ENCODE measurements around the gene RUNX2. TPM values are rescaled to one million over a fixed set of nuclear protein-coding genes. Genes with fewer than 3 reads are reported as not detected.

The RUNX2 gene
- total RNA-seq, 1 experiment from 2014 or later: 9.3 TPM

DNA sequence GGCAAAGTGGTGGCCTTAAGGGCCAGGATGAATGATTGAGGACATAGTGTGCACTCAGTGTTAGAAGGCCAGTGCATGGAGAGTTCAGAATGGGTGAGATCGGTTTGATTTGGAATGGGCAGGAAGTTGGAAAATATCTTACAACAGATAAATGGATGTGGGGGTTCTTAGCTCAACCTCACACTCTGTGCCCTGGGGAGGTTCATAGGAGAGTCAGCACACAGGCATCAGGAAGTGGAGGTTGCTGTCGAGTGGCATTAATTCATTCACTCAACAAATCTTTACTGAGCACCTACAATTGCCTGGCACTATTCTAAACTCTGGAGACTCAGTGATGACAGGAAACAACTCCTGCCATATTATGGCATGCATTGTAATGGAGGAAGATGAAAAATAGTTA, 363.3 kb downstream of the RUNX2 start:
- BruUV-seq (replicated peaks): no TSS peak
- H3K4me3 Mint-ChIP-seq (ENCODE audit: unreplicated experiment): no peak overlapping the region
- ChIA-PET CTCF (no interaction called here), POLR2A (no interaction called here)
- DNase-seq (ENCODE audit: unreplicated experiment): no peak
- intact Hi-C loops (cut with micrococcal nuclease): no loop called here
- H3K9me3 Mint-ChIP-seq (ENCODE audit: unreplicated experiment): peaks cover 5% of the 10 kb centered on the region
- H3K36me3 Mint-ChIP-seq (ENCODE audit: insufficient read depth, unreplicated experiment): no peaks in the 10 kb centered on the region
- TF ChIP-seq, protein P1, sequence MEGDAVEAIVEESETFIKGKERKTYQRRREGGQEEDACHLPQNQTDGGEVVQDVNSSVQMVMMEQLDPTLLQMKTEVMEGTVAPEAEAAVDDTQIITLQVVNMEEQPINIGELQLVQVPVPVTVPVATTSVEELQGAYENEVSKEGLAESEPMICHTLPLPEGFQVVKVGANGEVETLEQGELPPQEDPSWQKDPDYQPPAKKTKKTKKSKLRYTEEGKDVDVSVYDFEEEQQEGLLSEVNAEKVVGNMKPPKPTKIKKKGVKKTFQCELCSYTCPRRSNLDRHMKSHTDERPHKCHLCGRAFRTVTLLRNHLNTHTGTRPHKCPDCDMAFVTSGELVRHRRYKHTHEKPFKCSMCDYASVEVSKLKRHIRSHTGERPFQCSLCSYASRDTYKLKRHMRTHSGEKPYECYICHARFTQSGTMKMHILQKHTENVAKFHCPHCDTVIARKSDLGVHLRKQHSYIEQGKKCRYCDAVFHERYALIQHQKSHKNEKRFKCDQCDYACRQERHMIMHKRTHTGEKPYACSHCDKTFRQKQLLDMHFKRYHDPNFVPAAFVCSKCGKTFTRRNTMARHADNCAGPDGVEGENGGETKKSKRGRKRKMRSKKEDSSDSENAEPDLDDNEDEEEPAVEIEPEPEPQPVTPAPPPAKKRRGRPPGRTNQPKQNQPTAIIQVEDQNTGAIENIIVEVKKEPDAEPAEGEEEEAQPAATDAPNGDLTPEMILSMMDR (IDR thresholded peaks at IDR 0.05; ENCODE audit: unreplicated experiment): no peak
- no peaks in the 10 kb centered on the region for H3K27me3 Mint-ChIP-seq (ENCODE audit: insufficient read depth, unreplicated experiment)
- H3K27ac Mint-ChIP-seq (ENCODE audit: low read depth, unreplicated experiment): no peak overlapping the region
- peaks cover 10% of the 10 kb centered on the region for H3K4me1 Mint-ChIP-seq (ENCODE audit: insufficient read depth, unreplicated experiment)

DNA sequence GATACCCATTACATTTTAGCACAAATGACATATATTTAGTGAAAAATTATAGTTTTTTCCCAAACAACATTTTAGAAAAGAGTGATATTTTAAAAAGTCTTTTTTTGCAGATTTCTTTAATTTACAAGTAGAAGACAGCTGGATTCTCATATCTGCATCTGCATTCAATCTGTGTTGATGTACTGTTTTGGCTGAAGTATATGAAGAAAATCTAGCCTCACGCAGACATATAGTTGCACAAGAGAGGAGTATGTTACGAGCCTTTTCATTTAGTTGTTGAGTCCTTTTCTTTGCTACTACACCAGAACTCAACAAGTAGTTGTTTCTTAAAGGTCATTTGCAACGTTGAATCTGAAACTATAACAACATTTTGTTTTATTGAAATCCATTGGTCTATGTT, 363.9 kb downstream of the RUNX2 start:
- no peaks in the 10 kb centered on the region for H3K27me3 Mint-ChIP-seq (ENCODE audit: insufficient read depth, unreplicated experiment)
- no TSS peak for BruUV-seq (replicated peaks)
- H3K27ac Mint-ChIP-seq (ENCODE audit: low read depth, unreplicated experiment): no peak overlapping the region
- H3K4me3 Mint-ChIP-seq (ENCODE audit: unreplicated experiment): no peak overlapping the region
- CTCF ChIA-PET: no interaction called here
- H3K36me3 Mint-ChIP-seq (ENCODE audit: insufficient read depth, unreplicated experiment): no peaks in the 10 kb centered on the region
- intact Hi-C loops (cut with micrococcal nuclease): no loop called here
- H3K4me1 Mint-ChIP-seq (ENCODE audit: insufficient read depth, unreplicated experiment): peaks cover 16% of the 10 kb centered on the region
- POLR2A ChIA-PET: no interaction called here
- peaks cover 3% of the 10 kb centered on the region for H3K9me3 Mint-ChIP-seq (ENCODE audit: unreplicated experiment)
- no peak for DNase-seq (ENCODE audit: unreplicated experiment)
- TF ChIP-seq, protein P1 (IDR thresholded peaks at IDR 0.05; ENCODE audit: unreplicated experiment): no peak

- Mint-ChIP-seq H3K4me1 (ENCODE audit: insufficient read depth, unreplicated experiment) (peaks cover 13% of the 10 kb centered on the region), H3K27me3 (ENCODE audit: insufficient read depth, unreplicated experiment) (no peaks in the 10 kb centered on the region), H3K27ac (ENCODE audit: low read depth, unreplicated experiment) (peak overlapping the region; percentile 5), H3K4me3 (ENCODE audit: unreplicated experiment) (no peak overlapping the region), H3K36me3 (ENCODE audit: insufficient read depth, unreplicated experiment) (no peaks in the 10 kb centered on the region), H3K9me3 (ENCODE audit: unreplicated experiment) (no peaks in the 10 kb centered on the region)
- no TSS peak for BruUV-seq (replicated peaks)
- TF ChIP-seq, protein P1 (IDR thresholded peaks at IDR 0.05; ENCODE audit: unreplicated experiment): no peak
- POLR2A ChIA-PET: interaction anchor here (0.6 kb wide), 1 partner anchor 60 kb away, joined by 3 read pairs; no protein-coding TSS in a partner anchor
- no peak for DNase-seq (ENCODE audit: unreplicated experiment)
- CTCF ChIA-PET: interaction anchor here (2.0 kb wide), 1 partner anchor 1066 kb away, joined by 6 read pairs; no protein-coding TSS in a partner anchor
- intact Hi-C loops (cut with micrococcal nuclease): no loop called here
Observed at GRCh38 chr6:45696738-45697137, 368.6 kb downstream of the RUNX2 start.

DNA sequence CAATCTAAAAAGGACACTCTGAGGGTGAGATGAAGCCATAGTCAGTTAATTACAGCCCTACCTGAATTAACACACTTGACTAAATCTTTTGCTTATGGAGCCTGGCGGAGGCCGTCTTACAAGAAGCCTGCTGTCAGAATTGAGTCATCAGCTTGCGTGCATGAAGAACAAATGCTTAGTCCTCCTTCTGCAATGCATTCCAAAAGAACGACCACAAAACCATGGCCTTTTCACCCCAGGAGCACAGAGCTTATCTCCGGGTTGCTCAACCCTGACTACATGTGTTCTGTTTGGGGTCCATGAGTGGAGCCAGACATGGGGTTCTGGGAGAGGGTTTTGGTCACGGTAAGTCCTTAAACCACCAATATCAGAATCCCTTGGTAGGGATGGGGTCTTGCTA, 369.5 kb downstream of the RUNX2 start:
- no peak overlapping the region for H3K4me3 Mint-ChIP-seq (ENCODE audit: unreplicated experiment)
- POLR2A ChIA-PET: interaction anchor here (0.9 to 1.1 kb wide), 3 partner anchors 9 to 82 kb away, joined by 4 read pairs; no protein-coding TSS in a partner anchor
- peak; percentile 93 for DNase-seq (ENCODE audit: unreplicated experiment)
- no TSS peak for BruUV-seq (replicated peaks)
- CTCF ChIA-PET: interaction anchor here (1.2 to 2.0 kb wide), 5 partner anchors 9 to 1222 kb away, joined by 3 to 6 read pairs (median 4); no protein-coding TSS in a partner anchor
- no peaks in the 10 kb centered on the region for H3K36me3 Mint-ChIP-seq (ENCODE audit: insufficient read depth, unreplicated experiment)
- TF ChIP-seq, protein P1 (IDR thresholded peaks at IDR 0.05; ENCODE audit: unreplicated experiment): no peak
- peaks cover 13% of the 10 kb centered on the region for H3K4me1 Mint-ChIP-seq (ENCODE audit: insufficient read depth, unreplicated experiment)
- intact Hi-C loops (cut with micrococcal nuclease): no loop called here
- H3K9me3 Mint-ChIP-seq (ENCODE audit: unreplicated experiment): no peaks in the 10 kb centered on the region
- H3K27me3 Mint-ChIP-seq (ENCODE audit: insufficient read depth, unreplicated experiment): no peaks in the 10 kb centered on the region
- no peak overlapping the region for H3K27ac Mint-ChIP-seq (ENCODE audit: low read depth, unreplicated experiment)
